NCI-H510A treated with DMSO at 0.1 percent for 48 hours (cell line): ENCODE data around the gene CSDE1.

Experiments used
- DNase-seq: peaks from one replicate; lab custom pipeline; 2025; lab: John Stamatoyannopoulos, UW

Gene CSDE1

GRCh38 chr1:114701931-114702330, 55.9 kb downstream of the CSDE1 start:
- no peak for DNase-seq

- DNase-seq, result no peak
These were observed 57.7 kb downstream of the CSDE1 start for GRCh38 chr1:114700036-114700600.

- no peak for DNase-seq
These were observed 61.0 kb downstream of the CSDE1 start for GRCh38 chr1:114696810-114697209.

GRCh38 chr1:114695430-114696058, 62.2 kb downstream of the CSDE1 start, which contains the start of gene AMPD1:
Gene AMPD1 (minus strand): TSS chr1:114695546. CDS start chr1:114695471, 75 bp downstream.
- DNase-seq, result no peak

- DNase-seq, result no peak
These were observed 63.1 kb downstream of the CSDE1 start for GRCh38 chr1:114694540-114695310.

- DNase-seq, result no peak
These were observed 64.8 kb downstream of the CSDE1 start for GRCh38 chr1:114692947-114693346.

GRCh38 chr1:114691061-114691460, 66.7 kb downstream of the CSDE1 start:
- DNase-seq, result no peak

- DNase-seq, result no peak
These were observed 67.6 kb downstream of the CSDE1 start for GRCh38 chr1:114690148-114690547.

GRCh38 chr1:114688526-114688925, 69.3 kb downstream of the CSDE1 start:
- no peak for DNase-seq

- DNase-seq, result no peak
These were observed 71.9 kb downstream of the CSDE1 start for GRCh38 chr1:114685851-114686250.

- no peak for DNase-seq
These were observed 80.1 kb downstream of the CSDE1 start for GRCh38 chr1:114677691-114678090.

GRCh38 chr1:114676115-114676514, 81.7 kb downstream of the CSDE1 start:
- DNase-seq, result no peak

GRCh38 chr1:114671939-114672275, 85.9 kb downstream of the CSDE1 start:
- DNase-seq, result no peak

GRCh38 chr1:114671011-114671938, 86.5 kb downstream of the CSDE1 start:
- peak; percentile 15 for DNase-seq

- DNase-seq, result peak; percentile 65
These were observed 87.4 kb downstream of the CSDE1 start for GRCh38 chr1:114670083-114671010.

- no peak for DNase-seq
These were observed 88.2 kb downstream of the CSDE1 start, which contains the start of gene DENND2C for GRCh38 chr1:114669562-114670082. Gene DENND2C (minus strand): TSS chr1:114670049. CDS start chr1:114625984, 44,065 bp downstream.

GRCh38 chr1:114668784-114669561, 88.8 kb downstream of the CSDE1 start:
- DNase-seq, result no peak

- DNase-seq, result no peak
These were observed 89.4 kb downstream of the CSDE1 start for GRCh38 chr1:114668373-114668772.

- DNase-seq, result no peak
These were observed 90.8 kb downstream of the CSDE1 start for GRCh38 chr1:114666954-114667353.
